ENCODE results near the gene GRM5.

DNA sequence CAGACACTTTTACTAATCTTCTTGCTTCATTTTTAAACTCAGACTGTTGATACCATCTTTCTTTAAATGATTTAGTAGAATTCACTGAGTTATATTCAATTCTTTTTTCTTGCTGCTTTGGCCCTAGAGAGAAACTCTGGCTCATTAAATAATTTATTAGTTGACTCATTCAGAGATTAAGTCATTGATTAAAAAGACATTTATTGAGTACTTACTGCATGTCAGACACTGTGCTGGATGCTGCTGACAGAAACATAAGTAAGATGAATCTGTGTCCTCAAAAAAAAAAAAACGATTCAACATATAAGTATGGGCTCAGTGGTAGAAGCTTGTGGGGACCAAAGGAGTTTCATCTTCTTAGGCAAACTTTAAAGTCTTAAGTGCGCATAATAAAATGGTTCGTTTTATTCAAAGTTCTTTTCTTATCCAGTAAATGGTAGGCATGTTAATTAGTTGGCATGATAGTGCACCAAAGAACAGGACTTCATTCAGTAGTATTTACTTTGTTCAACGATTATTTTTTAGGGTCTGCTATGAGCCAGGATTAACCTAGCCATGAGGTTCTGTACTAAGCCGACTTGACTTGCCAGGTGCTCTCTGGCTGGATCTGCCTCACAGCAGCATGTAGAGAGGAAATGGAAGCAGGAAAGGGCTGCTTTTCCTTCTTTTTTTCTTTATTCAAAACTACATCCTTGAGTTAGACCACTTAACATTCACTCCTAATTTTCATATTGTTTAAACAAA, 447.3 kb downstream of the GRM5 start:
- TF ChIP-seq POLR2AphosphoS5 (IDR thresholded peaks at IDR 0.05; ENCODE audit: low read depth, low read length) (no peak), TAF1 (IDR thresholded peaks at IDR 0.05; ENCODE audit: borderline replicate concordance, insufficient read depth, low read length) (no peak), SIN3A (IDR thresholded peaks at IDR 0.05; ENCODE audit: borderline replicate concordance, insufficient read depth, low read length) (no peak), FOXP2 (optimal IDR thresholded peaks at IDR 0.05; ENCODE audit: borderline replicate concordance, extremely low read depth, extremely low read length, insufficient read depth) (no peak)
- TF ChIP-seq, protein P1, sequence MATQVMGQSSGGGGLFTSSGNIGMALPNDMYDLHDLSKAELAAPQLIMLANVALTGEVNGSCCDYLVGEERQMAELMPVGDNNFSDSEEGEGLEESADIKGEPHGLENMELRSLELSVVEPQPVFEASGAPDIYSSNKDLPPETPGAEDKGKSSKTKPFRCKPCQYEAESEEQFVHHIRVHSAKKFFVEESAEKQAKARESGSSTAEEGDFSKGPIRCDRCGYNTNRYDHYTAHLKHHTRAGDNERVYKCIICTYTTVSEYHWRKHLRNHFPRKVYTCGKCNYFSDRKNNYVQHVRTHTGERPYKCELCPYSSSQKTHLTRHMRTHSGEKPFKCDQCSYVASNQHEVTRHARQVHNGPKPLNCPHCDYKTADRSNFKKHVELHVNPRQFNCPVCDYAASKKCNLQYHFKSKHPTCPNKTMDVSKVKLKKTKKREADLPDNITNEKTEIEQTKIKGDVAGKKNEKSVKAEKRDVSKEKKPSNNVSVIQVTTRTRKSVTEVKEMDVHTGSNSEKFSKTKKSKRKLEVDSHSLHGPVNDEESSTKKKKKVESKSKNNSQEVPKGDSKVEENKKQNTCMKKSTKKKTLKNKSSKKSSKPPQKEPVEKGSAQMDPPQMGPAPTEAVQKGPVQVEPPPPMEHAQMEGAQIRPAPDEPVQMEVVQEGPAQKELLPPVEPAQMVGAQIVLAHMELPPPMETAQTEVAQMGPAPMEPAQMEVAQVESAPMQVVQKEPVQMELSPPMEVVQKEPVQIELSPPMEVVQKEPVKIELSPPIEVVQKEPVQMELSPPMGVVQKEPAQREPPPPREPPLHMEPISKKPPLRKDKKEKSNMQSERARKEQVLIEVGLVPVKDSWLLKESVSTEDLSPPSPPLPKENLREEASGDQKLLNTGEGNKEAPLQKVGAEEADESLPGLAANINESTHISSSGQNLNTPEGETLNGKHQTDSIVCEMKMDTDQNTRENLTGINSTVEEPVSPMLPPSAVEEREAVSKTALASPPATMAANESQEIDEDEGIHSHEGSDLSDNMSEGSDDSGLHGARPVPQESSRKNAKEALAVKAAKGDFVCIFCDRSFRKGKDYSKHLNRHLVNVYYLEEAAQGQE (IDR thresholded peaks at IDR 0.05; ENCODE audit: insufficient read depth in 1 of 2, low read depth in 2 of 2, low read length in 2 of 2), result no peak
